ENCODE results near the gene HDAC4. TPM values are rescaled to one million over a fixed set of nuclear protein-coding genes. Genes with fewer than 3 reads are reported as not detected.

Gene HDAC4
- total and polyA plus RNA-seq, 10 of the 15 experiments (the other 5 are each of a cell fraction or from before 2014, with no cell fraction given) = 0.22 to 15.7 (median 4.8) TPM

DNA sequence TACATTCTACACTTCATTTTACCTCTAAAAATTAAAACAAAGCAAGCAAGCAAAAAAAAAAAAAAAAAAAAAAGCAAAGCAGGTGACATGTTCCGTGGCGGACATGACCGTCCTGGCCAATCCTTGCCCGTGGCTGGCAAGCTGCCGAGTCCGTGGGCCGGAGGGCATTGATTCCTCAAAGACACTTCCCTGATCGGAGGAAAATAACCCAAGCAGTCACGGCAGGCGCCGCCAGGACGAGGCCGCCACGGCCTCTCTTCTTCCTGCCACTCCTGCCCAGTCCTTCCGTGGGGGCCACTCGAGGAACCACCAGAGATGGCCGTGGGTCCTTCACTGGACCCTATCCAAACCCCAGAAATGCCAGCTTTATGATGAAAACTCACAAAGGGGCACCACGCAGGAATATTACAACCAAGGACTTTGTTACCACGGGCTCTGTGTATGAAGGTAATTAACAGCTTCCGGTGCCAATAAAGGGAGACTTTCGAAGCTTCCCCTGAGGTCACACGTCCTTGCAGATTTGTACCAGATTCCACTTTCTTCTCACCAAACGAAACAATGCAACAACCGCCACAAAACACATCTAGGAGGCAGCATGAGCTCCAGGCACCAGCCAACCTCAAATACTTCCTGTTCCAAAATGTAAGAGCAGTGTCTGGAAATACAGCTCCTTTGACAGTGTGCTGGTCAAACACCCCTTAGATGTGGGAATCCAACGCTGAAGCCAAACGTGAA is 170.3 kb downstream of the HDAC4 start:
- Histone ChIP-seq H3K27me3 (replicated peaks in 1 of 2; ENCODE audit: control insufficient read depth in 2 of 2, insufficient read depth in 2 of 2, low read length in 1 of 2) (no peaks in the 10 kb centered on the region), H3K4me2 (ENCODE audit: control insufficient read depth, insufficient read depth) (no peak overlapping the region), H3K27ac (ENCODE audit: control insufficient read depth, insufficient read depth) (no peak overlapping the region), H3K4me1 (ENCODE audit: control insufficient read depth, insufficient read depth, low read length) (no peaks in the 10 kb centered on the region), H3K79me2 (ENCODE audit: control insufficient read depth, insufficient read depth, low read length) (no peaks in the 10 kb centered on the region), H3K9ac (ENCODE audit: control insufficient read depth, insufficient read depth, low read length) (no peak overlapping the region), H2AFZ (ENCODE audit: control insufficient read depth, low read depth, low read length) (no peak overlapping the region), H4K20me1 (ENCODE audit: control insufficient read depth, insufficient read depth) (peaks cover 8% of the 10 kb centered on the region), H3K9me3 (replicated peaks; ENCODE audit: control insufficient read depth, insufficient read depth, low read length) (no peaks in the 10 kb centered on the region), H3K36me3 (ENCODE audit: control insufficient read depth in 2 of 2, insufficient read depth in 2 of 2, low read length in 1 of 2) (no peaks in the 10 kb centered on the region), H3K4me3 (no peak overlapping the region)
- FAIRE-seq (no peak), DNase-seq (ENCODE audit: low read depth, low spot score) (no peak), ATAC-seq (no peak)
- POLR2A ChIA-PET = no interaction called here
- CTCF ChIA-PET = interaction anchor here (0.6 kb wide), 1 partner anchor 692 kb away, joined by 4 read pairs; no protein-coding TSS in a partner anchor
- WGBS (ENCODE audit: insufficient coverage, insufficient replicate concordance, low lambda C conversion rate, missing lambda C conversion rate) = 73% methylated on average over 23 of the region's 26 CpGs
- no TSS peak for BruUV-seq (replicated peaks)
- intact Hi-C loops (cut with micrococcal nuclease; ENCODE audit: unreplicated experiment) = no loop called here
- SMC1A ChIA-PET (ENCODE audit: uncharacterized antibody, unreplicated experiment) = no interaction called here
- in situ Hi-C loops (cut with MboI) = no loop called here
- RAD21 ChIA-PET (ENCODE audit: unreplicated experiment) = no interaction called here
- TF ChIP-seq SMC3 (IDR thresholded peaks at IDR 0.05; ENCODE audit: borderline replicate concordance, low read length) (no peak), MYB (IDR thresholded peaks at IDR 0.05; ENCODE audit: borderline replicate concordance, low read depth, low read length) (no peak), STAT1 (conservative IDR thresholded peaks at IDR 0.05) (no peak), RELA (IDR thresholded peaks at IDR 0.05; ENCODE audit: borderline replicate concordance, partially characterized antibody) (no peak), BHLHE40 (IDR thresholded peaks at IDR 0.05; ENCODE audit: borderline replicate concordance in 1 of 2, low read depth in 2 of 2, low read length in 1 of 2) (no peak), KLF5 (IDR thresholded peaks at IDR 0.05; ENCODE audit: partially characterized antibody) (no peak), RB1 (IDR thresholded peaks at IDR 0.05; ENCODE audit: borderline replicate concordance) (no peak), CEBPZ (IDR thresholded peaks at IDR 0.05; ENCODE audit: low read depth, low read length) (no peak), TCF7 (IDR thresholded peaks at IDR 0.05; ENCODE audit: borderline replicate concordance) (no peak)

All from GM12878 (cell line).